Measurements from ENCODE around the gene PDXK. TPM values are rescaled to one million over a fixed set of nuclear protein-coding genes. Genes with fewer than 3 reads are reported as not detected.

Gene PDXK
- polyA plus RNA-seq, 1 donor from 2014 or later = 22.8 TPM

- Histone ChIP-seq H3K36me3 (ENCODE audit: insufficient read depth, low read length) (no peaks in the 10 kb centered on the region), H3F3A (ENCODE audit: insufficient read depth, low read length, poor library complexity, severe bottlenecking) (no peaks in the 10 kb centered on the region), H3K4me2 (ENCODE audit: low read length) (no peak overlapping the region), H3K4me3 (ENCODE audit: low read length) (no peak overlapping the region), H3K9me2 (ENCODE audit: insufficient read depth, low read length) (no peaks in the 10 kb centered on the region), H3K9ac (ENCODE audit: low read length) (no peak overlapping the region), H3K9me3 (ENCODE audit: low read length) (no peaks in the 10 kb centered on the region), H3K79me2 (replicated peaks; ENCODE audit: insufficient read depth, low read length) (no peaks in the 10 kb centered on the region), H3K27me3 (ENCODE audit: insufficient read depth, low read depth, low read length) (no peaks in the 10 kb centered on the region), H3K27ac (ENCODE audit: low read length) (no peak overlapping the region), H4K20me1 (ENCODE audit: insufficient read depth) (no peaks in the 10 kb centered on the region), H2AFZ (ENCODE audit: low read depth, low read length) (no peak overlapping the region)
- TF ChIP-seq REST (IDR thresholded peaks at IDR 0.05; ENCODE audit: borderline replicate concordance) (no peak), EP300 (conservative IDR thresholded peaks at IDR 0.05; ENCODE audit: poor library complexity, severe bottlenecking) (no peak), SMC3 (conservative IDR thresholded peaks at IDR 0.05; ENCODE audit: poor library complexity) (no peak), EZH2 (IDR thresholded peaks at IDR 0.05; ENCODE audit: borderline replicate concordance, insufficient read depth, low read length, poor library complexity, severe bottlenecking) (no peak), TAF1 (IDR thresholded peaks at IDR 0.05; ENCODE audit: low read depth) (no peak), RAD21 (conservative IDR thresholded peaks at IDR 0.05) (no peak), CTCF (IDR thresholded peaks at IDR 0.05; ENCODE audit: poor library complexity, severe bottlenecking) (no peak), POLR2AphosphoS5 (IDR thresholded peaks at IDR 0.05) (no peak), MXI1 (conservative IDR thresholded peaks at IDR 0.05; ENCODE audit: poor library complexity, severe bottlenecking) (no peak)
Measured at GRCh38 chr21:43739621-43740435, 20.9 kb downstream of the PDXK start.

- no peak for TF ChIP-seq RAD21 (conservative IDR thresholded peaks at IDR 0.05)
- no peak for TF ChIP-seq EZH2 (IDR thresholded peaks at IDR 0.05; ENCODE audit: borderline replicate concordance, insufficient read depth, low read length, poor library complexity, severe bottlenecking)
- no peak for TF ChIP-seq TAF1 (IDR thresholded peaks at IDR 0.05; ENCODE audit: low read depth)
- H3K27ac ChIP-seq (ENCODE audit: low read length) = no peak overlapping the region
- H3K4me3 ChIP-seq (ENCODE audit: low read length) = no peak overlapping the region
- no peaks in the 10 kb centered on the region for H3K9me3 ChIP-seq (ENCODE audit: low read length)
- H2AFZ ChIP-seq (ENCODE audit: low read depth, low read length) = no peak overlapping the region
- no peak overlapping the region for H3K9ac ChIP-seq (ENCODE audit: low read length)
- H3K4me2 ChIP-seq (ENCODE audit: low read length) = no peak overlapping the region
- H3K36me3 ChIP-seq (ENCODE audit: insufficient read depth, low read length) = no peaks in the 10 kb centered on the region
- no peaks in the 10 kb centered on the region for H3F3A ChIP-seq (ENCODE audit: insufficient read depth, low read length, poor library complexity, severe bottlenecking)
- no peaks in the 10 kb centered on the region for H4K20me1 ChIP-seq (ENCODE audit: insufficient read depth)
- H3K79me2 ChIP-seq (replicated peaks; ENCODE audit: insufficient read depth, low read length) = no peaks in the 10 kb centered on the region
- H3K27me3 ChIP-seq (ENCODE audit: insufficient read depth, low read depth, low read length) = no peaks in the 10 kb centered on the region
- H3K9me2 ChIP-seq (ENCODE audit: insufficient read depth, low read length) = no peaks in the 10 kb centered on the region
Measured at GRCh38 chr21:43740497-43741156, 21.7 kb downstream of the PDXK start.
